ENCODE data around the gene ALDH3A1.

- TF ChIP-seq CTCF (IDR thresholded peaks at IDR 0.05; ENCODE audit: extremely low read depth in 1 of 2, insufficient read depth in 1 of 2, low read depth in 1 of 2, low read length in 2 of 2), result no peak
- TF ChIP-seq POLR2A (IDR thresholded peaks at IDR 0.05; ENCODE audit: low read depth, low read length), result no peak
- no peak for TF ChIP-seq MYC (IDR thresholded peaks at IDR 0.05; ENCODE audit: low read depth, low read length)
- TF ChIP-seq EZH2 (IDR thresholded peaks at IDR 0.05; ENCODE audit: borderline replicate concordance, low read depth, low read length, severe bottlenecking), result no peak
- TF ChIP-seq POLR2AphosphoS5 (IDR thresholded peaks at IDR 0.05; ENCODE audit: insufficient read depth, low read depth, low read length), result no peak
- no peak for TF ChIP-seq MAX (IDR thresholded peaks at IDR 0.05; ENCODE audit: insufficient read depth, insufficient read length)
- no peak for TF ChIP-seq JUN (IDR thresholded peaks at IDR 0.05; ENCODE audit: borderline replicate concordance, insufficient read depth, insufficient read length, low read depth)
- TF ChIP-seq FOS (IDR thresholded peaks at IDR 0.05; ENCODE audit: borderline replicate concordance, insufficient read depth, low read length), result no peak
Observed at GRCh38 chr17:19705771-19706770, 42.0 kb downstream of the ALDH3A1 start.

Measured in endothelial cell of umbilical vein (primary cell).